CD4-positive, alpha-beta T cell treated with Interleukin-10 for 1 hour (primary cell): ENCODE measurements around the gene SPARCL1.
"Not testable (repeated sequence)": the region's sequence is repeated elsewhere in the genome, so short reads cannot be mapped to it uniquely, and the experiment has no call there.

Experiments
- DNase-seq: peaks from one replicate; pipeline ENCODE4 v3.0.0-alpha.2; 2020

Gene SPARCL1

GRCh38 chr4:87499403-87500091 lies 29.6 kb downstream of the SPARCL1 start:
- no peak for DNase-seq

- no peak for DNase-seq
Observed at GRCh38 chr4:87498446-87498900, 30.7 kb downstream of the SPARCL1 start.

DNA sequence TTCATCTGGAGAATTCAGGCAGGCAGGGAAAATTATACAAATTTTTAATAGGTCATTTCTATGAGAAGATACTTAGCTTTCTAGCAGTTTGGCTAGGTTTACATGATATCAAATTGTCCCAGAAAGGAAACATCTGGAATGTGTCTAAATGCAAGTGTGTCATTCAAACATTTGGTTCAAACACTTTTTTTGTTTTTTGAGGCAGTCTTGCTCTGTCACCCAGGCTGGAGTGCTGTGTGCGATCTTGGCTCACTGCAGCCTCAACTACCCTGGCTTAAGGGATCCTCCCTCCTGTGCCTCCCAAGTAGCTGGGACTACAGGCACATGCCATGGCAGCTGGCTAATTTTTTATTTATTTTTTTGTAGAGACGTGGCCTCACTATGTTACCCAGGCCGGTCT lies 31.6 kb downstream of the SPARCL1 start:
- DNase-seq, result no peak

- peak; percentile 8 for DNase-seq
Observed at GRCh38 chr4:87497159-87497558, 32.0 kb downstream of the SPARCL1 start.

DNA sequence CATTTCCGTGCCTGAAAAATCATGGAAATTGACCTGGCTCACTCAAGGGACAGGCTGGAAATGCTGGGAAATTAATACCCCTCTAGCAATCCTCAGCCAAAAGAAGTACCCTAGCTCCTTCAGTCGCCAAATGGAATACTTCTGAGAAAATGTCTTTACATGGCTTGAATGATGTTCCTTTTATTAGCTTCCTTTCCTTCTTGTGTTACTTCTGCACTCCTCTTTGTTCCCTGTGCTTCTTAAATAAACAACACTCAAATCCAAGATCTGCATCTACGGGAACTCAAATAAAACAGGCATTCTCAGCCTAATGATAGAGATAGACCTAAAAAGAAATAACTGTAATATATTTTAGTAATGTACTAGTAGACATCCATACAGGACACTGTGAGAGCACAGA lies 36.1 kb downstream of the SPARCL1 start:
- no peak for DNase-seq

- not testable (repeated sequence) for DNase-seq
Observed at GRCh38 chr4:87491851-87492250, 37.3 kb downstream of the SPARCL1 start.

GRCh38 chr4:87491436-87491835 lies 37.7 kb downstream of the SPARCL1 start:
- no peak for DNase-seq

DNA sequence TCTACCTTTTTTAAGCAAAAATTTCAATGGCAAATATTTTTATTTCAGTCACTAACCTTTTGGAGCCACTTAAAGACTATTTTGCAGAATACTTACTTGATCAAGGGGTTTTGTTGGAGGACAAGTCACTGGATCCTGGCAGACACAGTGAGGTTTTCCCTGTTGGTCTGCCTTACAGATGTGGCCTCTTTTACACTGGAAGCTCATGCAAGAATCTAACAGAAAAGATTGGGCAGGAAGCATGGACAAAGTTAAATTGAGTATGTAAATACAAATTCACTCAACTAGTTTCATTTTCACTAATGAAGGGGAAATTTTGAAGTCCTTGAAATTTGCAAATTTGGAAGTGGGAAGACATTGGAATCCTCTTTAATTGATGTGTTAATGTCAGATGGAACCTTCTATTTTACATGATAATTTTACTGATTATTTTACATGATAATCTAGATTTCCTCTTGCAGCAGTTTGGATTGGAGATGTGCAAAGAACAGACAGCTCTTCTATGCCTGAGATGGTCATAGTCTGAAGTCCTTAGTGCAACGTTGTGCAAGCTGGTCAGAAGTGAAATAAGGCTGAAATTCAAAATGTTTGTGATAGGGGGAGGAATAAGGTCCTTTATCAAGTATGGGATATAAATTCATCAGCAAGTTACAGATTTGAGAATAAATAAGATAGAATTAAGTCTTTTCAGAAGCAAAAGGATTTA lies 38.4 kb downstream of the SPARCL1 start:
- DNase-seq, result no peak

DNA sequence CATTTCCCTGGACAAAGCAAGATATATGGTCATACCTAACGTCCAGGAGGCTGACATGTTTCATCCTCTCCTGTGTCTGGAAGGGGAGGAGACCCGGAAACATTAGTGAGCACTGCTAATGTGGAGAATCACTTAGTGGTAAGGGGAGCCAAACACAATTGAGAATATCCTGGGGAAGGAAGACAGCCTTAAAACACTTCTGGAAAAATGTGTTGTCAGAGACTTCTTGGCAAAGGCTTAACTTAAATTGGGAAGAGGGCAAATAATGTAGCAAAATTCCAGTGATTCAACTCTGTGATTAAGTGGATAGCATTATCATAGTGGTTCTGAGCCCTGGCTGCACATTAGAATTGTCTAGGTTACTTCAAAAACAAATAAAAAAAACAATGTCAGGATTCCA lies 39.5 kb downstream of the SPARCL1 start:
- no peak for DNase-seq

GRCh38 chr4:87488666-87489065 lies 40.5 kb downstream of the SPARCL1 start:
- DNase-seq, result not testable (repeated sequence)

GRCh38 chr4:87483247-87483646 lies 45.9 kb downstream of the SPARCL1 start:
- DNase-seq, result not testable (repeated sequence)

DNA sequence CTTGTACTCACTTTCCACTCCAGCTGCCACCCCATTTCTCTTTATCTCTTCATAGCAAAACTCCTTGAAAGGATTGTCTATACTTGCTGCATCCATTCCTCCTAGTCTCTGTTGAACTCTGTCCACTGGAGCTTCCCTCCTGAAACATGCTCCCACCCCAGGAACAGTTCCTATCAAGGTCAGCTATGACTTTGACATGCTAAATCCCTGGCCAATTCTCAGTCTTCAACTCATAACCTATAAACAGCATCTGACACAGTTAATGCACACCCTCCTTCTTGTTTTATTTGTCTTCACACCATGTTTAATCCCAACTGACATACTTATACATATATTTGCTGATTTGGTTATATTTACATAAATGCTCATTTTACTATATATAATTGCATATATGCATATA lies 47.8 kb downstream of the SPARCL1 start:
- no peak for DNase-seq

DNA sequence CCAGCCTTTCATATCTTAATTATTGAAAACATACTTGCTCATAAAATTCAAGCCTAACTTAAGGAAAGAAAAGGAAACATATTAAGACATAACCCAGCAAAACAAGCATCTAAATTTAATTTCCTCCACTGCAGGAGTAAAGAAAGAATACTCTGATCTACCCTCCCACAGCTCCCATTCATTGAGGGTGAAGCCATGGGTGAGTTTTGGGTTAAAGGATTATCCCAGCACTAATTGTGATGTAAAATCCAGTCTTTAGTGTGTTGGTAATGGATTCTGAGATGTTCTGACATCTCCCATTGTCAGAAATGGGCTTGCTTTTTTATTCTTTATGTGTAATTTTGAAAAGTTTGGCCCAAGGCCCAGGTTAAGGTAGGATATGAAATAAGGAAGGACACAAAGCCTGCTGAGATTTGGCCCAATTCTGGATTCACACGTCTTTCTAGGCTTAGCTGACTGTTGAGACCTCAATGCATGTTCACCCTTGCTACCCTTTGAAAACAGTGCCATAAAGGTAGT lies 50.4 kb downstream of the SPARCL1 start:
- no peak for DNase-seq

DNA sequence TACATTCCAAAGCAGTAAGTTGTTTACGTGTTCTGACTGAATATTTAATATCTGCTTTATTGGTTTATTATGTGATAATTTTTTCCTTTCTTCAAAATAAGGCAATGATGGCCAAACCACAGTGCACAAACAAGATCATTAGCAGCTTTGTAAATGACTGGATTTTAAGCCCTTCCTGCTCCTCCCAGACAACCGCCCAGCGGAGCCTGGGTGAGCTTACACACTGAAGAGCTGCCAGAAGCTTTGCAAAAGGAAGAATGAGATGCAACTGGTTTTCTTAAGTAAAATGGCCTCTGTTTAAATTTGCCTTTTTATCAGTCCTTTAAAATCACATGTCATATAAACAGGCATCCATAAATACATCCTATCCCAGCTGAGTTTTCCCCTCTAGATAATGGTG lies 52.2 kb downstream of the SPARCL1 start:
- no peak for DNase-seq

DNA sequence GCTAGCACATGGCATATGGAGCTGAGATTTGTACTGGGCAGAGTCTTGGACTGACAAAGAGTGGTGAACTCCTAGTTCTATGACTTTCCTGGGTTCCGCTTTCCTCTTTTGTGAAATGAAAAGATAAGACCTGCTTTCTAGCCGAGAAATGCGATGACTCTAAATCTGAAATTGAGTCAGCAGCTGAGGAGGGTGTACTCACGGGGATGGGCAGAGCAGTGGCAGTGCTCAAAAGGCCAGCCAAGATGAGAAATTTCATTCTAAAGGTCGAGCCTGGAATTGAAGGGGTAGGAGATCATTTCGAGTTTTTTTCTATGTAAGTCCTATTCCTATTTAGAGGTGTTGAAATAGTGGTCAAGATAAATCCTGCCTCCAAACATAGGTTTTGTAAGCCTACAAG lies 59.8 kb downstream of the SPARCL1 start:
- no peak for DNase-seq

DNA sequence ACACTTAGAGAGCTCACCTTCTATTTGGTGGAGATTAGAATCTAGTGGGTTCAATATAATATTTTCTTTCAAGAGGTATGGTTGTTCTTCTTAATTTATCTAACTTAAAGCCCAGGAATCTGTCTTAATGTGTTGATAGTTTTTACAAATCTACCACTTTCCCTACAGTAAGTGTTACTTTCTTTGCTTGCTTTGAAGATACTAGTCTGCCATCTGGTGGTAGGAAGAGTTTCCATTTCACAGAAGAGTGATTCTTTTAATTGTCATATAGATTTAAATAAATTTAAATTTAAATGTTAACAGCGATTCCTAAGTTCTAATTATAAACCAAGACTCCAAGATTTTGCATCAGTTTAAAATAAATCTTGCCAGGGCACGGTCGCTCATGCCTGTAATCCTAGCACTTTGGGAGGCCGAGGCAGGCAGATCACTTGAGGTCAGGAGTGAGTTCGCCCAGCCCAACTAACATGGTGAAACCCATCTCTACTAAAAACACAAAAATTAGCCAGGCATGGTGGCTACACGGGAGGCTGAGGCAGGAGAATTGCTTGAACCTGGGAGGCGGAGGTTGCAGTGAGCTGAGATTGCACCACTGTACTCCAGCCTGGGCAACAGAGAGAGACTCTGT lies 63.3 kb downstream of the SPARCL1 start:
- DNase-seq, result peak; percentile 64

DNA sequence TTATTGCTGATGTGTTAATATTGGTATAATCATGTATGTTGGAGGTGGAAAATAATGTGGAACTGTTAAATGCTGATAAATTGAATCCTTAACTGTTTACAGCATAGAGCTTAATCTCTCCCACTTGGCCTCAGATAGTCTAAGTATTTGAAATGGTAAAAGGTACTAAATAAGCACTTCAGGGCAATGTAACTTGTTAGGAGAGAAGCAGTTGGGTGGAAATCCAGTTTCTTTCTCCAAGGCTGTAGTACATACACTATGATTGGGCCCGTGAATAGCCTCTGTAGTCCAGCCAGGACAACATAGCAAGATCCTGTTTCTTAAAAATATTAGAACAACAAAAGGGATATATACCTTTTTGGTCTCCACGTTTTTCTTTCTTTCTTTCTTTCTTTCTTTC lies 67.1 kb downstream of the SPARCL1 start:
- no peak for DNase-seq

DNA sequence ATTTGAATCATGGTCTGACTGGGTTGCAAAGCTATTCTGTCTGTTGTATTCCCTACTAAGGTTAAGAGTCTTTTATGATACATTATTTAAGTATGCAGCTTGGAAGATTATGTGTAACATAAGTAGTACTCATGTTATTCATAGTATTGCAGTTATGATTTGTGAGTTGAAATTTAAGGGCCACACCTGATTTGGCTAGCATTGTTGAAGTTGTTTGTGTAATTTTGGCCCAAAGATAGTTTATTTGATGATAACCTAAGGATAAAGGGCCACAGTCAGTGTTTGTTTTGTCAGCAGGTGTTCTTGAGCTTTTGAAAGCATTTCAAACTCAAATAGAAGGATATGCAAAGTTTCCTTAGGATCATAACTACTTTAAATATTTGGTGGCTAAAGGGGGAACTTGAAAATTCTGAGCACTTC lies 67.9 kb downstream of the SPARCL1 start:
- no peak for DNase-seq

DNA sequence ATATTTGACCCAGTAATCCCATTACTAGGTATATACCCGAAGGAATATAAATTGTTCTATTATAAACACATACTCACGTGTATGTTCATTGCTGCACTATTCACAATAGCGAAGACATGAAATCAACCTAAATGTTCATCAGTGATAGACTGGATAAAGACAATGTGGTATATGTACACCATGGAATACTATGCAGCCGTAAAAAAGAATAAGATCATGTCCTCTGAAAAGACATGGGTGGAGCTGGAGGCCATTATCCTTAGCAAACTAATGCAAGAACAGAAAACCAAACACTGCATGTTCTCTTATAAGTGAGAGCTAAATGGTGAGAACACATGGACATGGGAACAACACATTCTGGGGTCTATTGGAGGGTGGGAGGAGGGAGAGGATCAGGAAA lies 70.3 kb downstream of the SPARCL1 start:
- DNase-seq, result no peak

GRCh38 chr4:87451537-87451936 lies 77.6 kb downstream of the SPARCL1 start:
- no peak for DNase-seq

DNA sequence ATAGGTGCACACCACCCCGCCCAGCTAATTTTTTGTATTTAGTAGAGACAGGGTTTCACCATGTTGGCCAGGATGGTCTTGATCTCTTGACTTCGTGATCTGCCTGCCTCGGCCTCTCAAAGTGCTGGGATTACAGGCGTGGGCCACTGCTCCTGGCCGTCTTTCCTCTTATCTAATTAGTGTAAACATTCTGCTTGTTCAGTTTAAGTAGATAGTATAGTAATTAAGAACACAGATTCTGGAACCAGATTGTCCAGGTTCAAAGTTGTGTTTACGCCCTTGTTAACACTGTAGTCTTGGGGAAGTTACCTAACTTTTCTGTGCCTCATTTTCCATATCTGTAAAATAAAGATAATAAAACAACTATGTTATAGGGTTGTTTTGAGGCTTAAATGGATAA lies 82.8 kb downstream of the SPARCL1 start:
- DNase-seq, result not testable (repeated sequence)

GRCh38 chr4:87445964-87446363 lies 83.2 kb downstream of the SPARCL1 start:
- no peak for DNase-seq

- no peak for DNase-seq
Observed at GRCh38 chr4:87444741-87445140, 84.4 kb downstream of the SPARCL1 start.

DNA sequence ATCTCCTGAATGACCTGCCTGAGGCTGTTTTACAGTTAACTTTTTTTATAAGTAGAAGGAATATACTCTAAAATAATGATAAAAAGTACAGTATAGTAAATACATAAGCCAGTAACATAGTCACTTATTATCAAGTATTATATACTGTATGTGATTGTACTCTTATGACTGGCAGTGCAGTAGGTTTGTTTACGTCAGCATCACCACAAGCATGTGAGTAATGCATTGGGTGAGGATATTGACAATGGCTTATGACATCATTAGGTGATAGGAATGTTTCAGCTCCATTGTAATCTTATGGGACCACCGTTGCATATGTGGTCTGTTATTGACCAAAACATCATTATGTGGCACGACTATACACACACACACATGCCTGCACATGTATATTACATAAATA lies 86.3 kb downstream of the SPARCL1 start:
- no peak for DNase-seq
